GM18511 (cell line): ENCODE measurements around the gene CA10.
A peak's percentile ranks its signal among the peaks of the same experiment; 100 is the strongest.

Experiments used
- ATAC-seq: cut with Tn5 transposase; IDR thresholded peaks from one replicate; pipeline ENCODE4 v1.9.1; 2021; ENCODE audit warnings: mild to moderate bottlenecking, moderate library complexity; ENCODE audit not compliant: unreplicated experiment

CA10 gene

GRCh38 chr17:51734462-51734861 is 424.1 kb downstream of the CA10 start:
- peak; percentile 60 for ATAC-seq

- no peak for ATAC-seq
Measured at GRCh38 chr17:51733166-51733565, 425.3 kb downstream of the CA10 start.

GRCh38 chr17:51731941-51732722 is 426.4 kb downstream of the CA10 start:
- ATAC-seq: no peak

GRCh38 chr17:51730303-51731050 is 428.0 kb downstream of the CA10 start:
- no peak for ATAC-seq

- ATAC-seq: peak; percentile 88
Measured at GRCh38 chr17:51725185-51725584, 433.3 kb downstream of the CA10 start.

DNA sequence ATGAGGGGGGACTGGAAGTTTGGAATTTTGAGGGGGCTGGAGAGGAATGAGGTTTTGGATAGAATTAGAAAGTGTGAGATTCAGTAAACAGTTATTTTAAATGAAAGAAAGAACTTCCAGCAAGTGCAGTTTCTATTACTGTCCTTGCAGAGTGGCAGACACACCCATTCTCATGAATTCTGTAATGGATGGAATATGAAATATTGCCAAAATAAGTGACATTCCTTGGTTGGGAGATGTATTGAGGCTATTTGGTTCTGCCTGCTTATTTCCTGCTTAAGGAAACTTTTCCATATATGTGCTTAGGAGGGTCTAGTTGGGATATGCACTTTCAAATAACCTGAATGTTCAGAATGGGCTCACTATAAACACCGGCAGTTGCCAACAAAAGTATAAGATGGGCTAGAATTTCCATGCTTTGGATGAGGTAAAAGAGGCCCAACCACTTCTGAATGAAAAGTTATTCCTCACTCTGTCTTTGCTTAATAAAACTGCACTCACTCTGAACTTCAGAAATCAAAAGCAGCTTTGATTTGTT is 434.4 kb downstream of the CA10 start:
- ATAC-seq: no peak

DNA sequence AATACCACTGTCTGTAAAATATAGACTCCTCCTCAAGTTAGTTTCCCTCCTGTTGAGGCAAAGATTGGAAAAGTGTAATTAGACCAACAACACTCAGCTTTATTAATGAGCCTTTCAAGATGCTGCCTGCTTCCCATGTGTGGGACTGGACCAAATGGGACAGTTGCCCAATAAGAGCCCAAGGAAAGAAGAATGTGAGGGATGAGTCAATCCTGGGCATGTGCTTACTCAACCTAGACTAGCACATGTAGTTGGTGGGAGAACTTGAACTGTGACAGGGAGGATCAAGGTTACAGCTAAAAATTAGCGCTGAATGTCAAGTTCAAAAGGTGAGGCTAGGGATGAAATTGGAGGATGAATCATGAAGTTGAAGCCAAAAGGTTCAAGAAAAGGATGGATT is 435.5 kb downstream of the CA10 start:
- no peak for ATAC-seq

DNA sequence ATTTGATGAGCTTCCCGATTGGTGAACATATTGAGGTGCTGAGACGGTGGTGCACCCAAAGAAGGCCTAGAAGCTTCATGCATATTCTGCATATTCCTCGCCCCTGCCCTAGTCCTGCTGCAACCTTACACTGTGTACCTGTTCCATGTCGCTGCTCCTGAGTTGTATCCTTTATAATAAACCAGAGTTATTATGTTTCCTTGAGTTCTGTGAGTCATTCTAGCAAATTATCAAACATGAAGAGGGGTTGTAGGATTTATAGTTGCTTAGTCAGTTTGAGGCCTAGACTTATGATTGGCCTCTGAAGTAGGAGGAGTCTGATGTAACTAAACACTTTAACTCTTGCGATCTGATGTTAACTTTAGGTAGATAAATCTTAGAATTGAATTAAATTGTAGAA is 436.8 kb downstream of the CA10 start:
- ATAC-seq: no peak

DNA sequence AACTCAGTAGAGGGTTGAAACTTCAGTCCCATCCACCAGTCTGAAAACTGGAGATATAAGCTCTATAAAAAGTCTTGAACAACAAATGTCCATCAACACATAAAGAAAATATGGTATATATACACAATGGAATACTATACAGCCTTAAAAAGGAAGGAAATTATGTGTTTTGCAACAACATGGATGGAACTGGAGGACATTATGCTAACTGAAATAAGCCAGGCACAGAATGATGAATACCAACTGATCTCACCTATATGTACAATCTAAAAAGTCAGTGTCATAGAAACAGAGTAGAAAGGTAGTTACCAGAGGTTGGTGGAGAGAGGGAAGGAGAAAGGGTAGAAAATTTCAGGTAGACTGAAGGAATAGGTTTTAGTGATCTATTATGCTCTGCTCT is 438.1 kb downstream of the CA10 start:
- no peak for ATAC-seq

DNA sequence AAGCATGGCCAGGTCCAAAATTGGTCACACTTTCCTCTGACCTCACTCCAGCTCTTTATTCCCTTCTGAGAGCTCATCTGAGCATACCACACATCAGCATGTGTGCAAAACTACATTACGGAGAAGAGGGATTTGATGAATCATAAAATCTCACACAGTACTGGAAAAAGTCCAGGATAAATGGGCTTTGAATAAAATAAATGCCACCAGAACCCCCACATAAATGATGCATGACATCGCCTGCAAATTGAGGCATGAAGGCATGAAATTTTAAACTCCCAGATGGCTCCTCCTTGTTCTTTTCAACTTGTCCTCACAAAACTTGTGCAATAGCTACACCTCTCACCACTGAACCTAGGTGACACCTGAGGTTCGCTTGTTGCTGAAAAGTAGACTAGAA is 439.5 kb downstream of the CA10 start:
- no peak for ATAC-seq

GRCh38 chr17:51711581-51711980 is 446.9 kb downstream of the CA10 start:
- no peak for ATAC-seq

GRCh38 chr17:51710634-51710979 is 447.9 kb downstream of the CA10 start:
- no peak for ATAC-seq

DNA sequence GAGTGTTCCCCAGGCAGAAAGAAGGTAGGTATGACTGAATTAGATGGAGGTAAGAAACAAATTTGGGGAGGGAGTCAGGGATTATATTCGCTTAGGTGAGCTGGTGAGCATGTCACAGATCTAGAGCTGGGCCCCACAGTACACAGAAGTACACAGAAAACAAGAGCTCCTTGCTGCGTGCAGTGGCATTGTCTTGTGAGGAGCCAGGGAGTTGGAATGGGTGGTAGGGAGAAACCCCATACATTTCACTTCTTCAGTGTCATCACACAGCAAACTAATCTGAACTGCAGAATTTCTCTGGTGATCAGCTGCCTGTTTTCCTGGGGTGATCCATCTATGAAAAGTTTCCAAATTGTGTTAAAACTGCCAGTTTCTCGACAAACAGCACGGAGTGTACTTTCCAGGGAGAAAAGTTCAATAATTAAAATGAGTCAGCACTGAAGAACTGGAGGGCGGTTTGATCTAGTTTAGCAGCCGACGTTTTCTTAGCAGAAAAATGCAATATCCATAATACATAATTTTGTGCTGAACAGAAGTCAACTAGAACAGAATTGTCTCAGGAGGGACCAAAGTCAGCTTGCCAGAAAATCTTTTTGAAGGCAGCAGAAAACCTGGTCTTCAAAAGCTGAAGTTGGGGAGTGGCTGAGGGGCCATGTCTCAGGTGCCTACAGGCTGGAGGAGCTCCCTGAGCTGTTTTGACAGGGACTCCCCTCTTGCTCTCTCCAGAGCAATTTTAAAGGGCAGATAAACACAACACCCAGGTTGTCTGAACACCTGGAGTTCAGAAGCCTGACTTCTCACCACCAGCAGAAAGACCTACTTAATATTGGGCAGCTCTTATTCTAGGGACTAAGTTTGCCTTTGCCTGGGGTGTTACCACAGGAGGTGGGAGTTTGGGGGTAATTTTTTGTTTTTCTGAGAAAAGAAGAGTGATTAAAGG is 448.6 kb downstream of the CA10 start:
- no peak for ATAC-seq

- ATAC-seq: no peak
Measured at GRCh38 chr17:51707216-51707615, 451.3 kb downstream of the CA10 start.

DNA sequence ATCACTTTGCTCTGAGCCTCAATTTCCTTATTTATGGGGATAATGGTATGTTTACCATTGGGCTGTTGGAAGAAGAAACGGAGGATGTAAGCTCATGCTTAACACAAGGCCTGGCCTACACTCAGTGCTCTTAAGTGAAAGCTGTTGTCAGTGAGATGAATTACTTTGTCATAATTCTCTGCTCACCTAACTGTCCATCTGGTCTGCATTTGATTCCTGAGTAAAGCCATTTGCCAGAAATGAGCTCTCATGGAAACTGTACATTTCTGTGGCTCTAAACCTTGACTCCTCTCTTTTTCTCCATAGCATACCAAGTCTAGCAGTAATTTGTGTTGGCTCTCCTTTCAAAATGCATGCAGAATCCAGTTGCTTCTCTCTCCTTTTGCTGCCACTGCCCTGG is 452.4 kb downstream of the CA10 start:
- no peak for ATAC-seq

DNA sequence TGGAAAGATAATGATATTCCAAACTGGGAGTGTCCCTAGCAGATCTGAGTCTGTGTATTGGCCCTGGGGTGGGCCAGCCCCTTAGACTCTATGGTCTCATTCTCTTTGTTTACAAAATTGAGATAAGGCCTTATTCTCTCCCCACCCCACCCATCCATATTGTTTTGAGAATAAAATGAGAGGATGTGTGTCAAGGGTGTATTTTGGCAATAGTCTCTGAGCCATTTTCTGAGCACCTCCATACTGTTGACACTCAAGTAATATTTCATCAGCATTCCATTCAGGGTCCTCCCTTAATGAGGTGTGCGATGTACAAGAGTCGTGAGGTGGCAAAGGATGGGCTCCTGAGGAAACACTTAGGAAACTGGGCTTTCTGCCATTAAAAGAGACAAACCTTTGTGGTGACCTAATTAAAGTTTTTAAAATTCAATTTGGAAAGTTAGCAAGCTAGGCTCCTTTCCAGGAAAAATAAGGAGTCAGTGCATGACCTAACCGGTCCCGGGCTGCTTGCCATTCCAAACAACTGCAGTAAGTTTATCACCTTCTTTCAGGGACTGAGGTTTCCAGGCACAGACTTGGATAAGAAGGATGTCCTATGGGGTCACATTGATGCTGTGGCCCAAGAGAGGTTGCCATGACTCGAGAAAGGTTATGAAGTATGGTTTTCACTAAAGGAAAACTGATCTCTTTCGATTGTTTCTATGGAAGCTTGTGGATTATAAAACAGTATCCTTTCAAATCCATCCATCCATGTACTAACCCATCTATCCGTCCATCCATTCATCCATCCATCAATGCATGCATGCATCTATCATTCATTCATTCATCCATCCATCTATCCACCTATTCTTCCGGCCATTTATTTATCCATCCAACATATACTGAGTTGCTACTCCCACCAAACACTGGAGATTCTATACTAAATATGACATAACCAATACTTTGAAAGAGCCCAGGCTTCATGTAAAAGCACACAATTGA is 454.9 kb downstream of the CA10 start:
- ATAC-seq: no peak

- ATAC-seq: no peak
Measured at GRCh38 chr17:51702963-51703360, 455.6 kb downstream of the CA10 start.

DNA sequence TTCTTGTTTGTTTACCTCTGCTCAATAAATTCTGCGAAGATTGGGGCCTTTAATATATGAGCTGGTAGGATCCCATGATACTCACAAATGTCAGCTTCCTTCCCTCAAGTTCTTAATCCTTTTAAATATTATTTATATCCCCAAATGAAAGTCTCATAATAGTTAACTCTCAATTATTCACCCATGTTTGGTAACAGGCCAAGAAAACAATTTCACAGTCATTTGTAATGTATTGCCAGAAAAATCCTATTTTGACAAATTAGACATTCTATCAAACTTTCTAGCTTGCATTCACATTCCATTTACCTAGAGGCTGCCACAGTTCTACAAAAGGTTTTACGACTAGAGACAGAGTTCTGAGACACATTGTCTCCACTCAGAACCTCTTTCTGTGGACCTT is 457.0 kb downstream of the CA10 start:
- ATAC-seq: no peak

GRCh38 chr17:51700011-51700760 is 458.3 kb downstream of the CA10 start:
- ATAC-seq: no peak
